MM.1S (cell line): ENCODE measurements around the gene ABCE1.

Experiments
- CTCF ChIP-seq: fragments of 300-600 bp; sonication (generic); IDR thresholded peaks from 2 replicates; pipeline ENCODE4 v1.5.1; 2016; ENCODE audit warnings: antibody characterized with exemption, low read length, mixed read lengths
- EZH2 ChIP-seq: fragments of 300-600 bp; sonication (generic); optimal IDR thresholded peaks from 2 replicates; pipeline ENCODE3; 2017; ENCODE audit warnings: low read depth, mild to moderate bottlenecking, antibody characterized with exemption, low read length, mixed read lengths

GRCh38 chr4:145083891-145084605 lies 14.1 kb upstream of the ABCE1 start:
- TF ChIP-seq CTCF (no peak), EZH2 (no peak)
